Stomach (tissue), 4 donors: ENCODE results near the gene TCP10L.

Source experiments
- CTCF ChIP-seq, 7 experiments: fragments of 450-650 bp in 4 of 7; fragments of 200-600 bp in 3 of 7; sonication (generic) in 3 of 7; IDR thresholded peaks; one replicate each; pipeline ENCODE4 v1.5.1; 2016 to 2019; ENCODE audit warnings: antibody characterized with exemption in 7 of 7, control low read depth in 2 of 7, mild to moderate bottlenecking in 1 of 7
- EP300 ChIP-seq: sonication (generic); formaldehyde crosslinking; IDR thresholded peaks from one replicate; pipeline ENCODE4 v1.6.1; 2017; ENCODE audit warnings: antibody characterized with exemption
- POLR2A ChIP-seq, 4 donors: fragments of 450-650 bp; IDR thresholded peaks; one replicate each; pipeline ENCODE4 v1.6.1; 2016; ENCODE audit warnings: antibody characterized with exemption in 4 of 4, control low read depth in 2 of 4, mild to moderate bottlenecking in 1 of 4, moderate library complexity in 1 of 4

- TF ChIP-seq CTCF (IDR thresholded peaks at IDR 0.05), result no peak
- no peak for TF ChIP-seq POLR2A (IDR thresholded peaks at IDR 0.05)
- TF ChIP-seq EP300, result no peak
Measured at GRCh38 chr21:32578107-32578691, 7.1 kb downstream of the TCP10L start.
